Astrocyte (in vitro differentiated cells and primary cell): ENCODE results near the gene AMMECR1L.

Experiments
- CTCF ChIP-seq: IDR thresholded peaks from 2 replicates; pipeline ENCODE4 v1.5.1; 2011; ENCODE audit warnings: low read depth, mild to moderate bottlenecking, inconsistent platforms, low read length, moderate library complexity; ENCODE audit not compliant: insufficient read depth
- EZH2 ChIP-seq: IDR thresholded peaks from 2 replicates; pipeline ENCODE4 v1.6.1; 2012; ENCODE audit warnings: mild to moderate bottlenecking, low read length, inconsistent platforms; ENCODE audit not compliant: insufficient read depth

GRCh38 chr2:127935337-127935736 is 49.6 kb upstream of the AMMECR1L start:
- no peak for TF ChIP-seq CTCF
- TF ChIP-seq EZH2: no peak
